Transverse colon (tissue), 4 donors: ENCODE data around the gene EPS8L3.

ENCODE experiments used
- CTCF ChIP-seq, 5 experiments: fragments of 200-600 bp in 3 of 5; fragments of 450-650 bp in 2 of 5; sonication (generic) in 3 of 5; IDR thresholded peaks; 1 replicate in 2 of 5; 2 replicates in 3 of 5; pipeline ENCODE4 v1.5.1; 2016 to 2017; ENCODE audit warnings: antibody characterized with exemption in 5 of 5, inconsistent platforms in 3 of 5, mild to moderate bottlenecking in 2 of 5, moderate library complexity in 1 of 5
- EP300 ChIP-seq: sonication (generic); formaldehyde crosslinking; IDR thresholded peaks from one replicate; pipeline ENCODE4 v1.6.1; 2017; ENCODE audit warnings: antibody characterized with exemption, low read depth
- POLR2A ChIP-seq: fragments of 450-650 bp; IDR thresholded peaks from one replicate; pipeline ENCODE4 v1.6.1; 2016; ENCODE audit warnings: antibody characterized with exemption, mild to moderate bottlenecking, moderate library complexity
- POLR2AphosphoS5 ChIP-seq, 3 donors: sonication (generic); formaldehyde crosslinking; IDR thresholded peaks; one replicate each; pipeline ENCODE4 v1.6.1; 2016; ENCODE audit warnings: antibody characterized with exemption in 3 of 3

GRCh38 chr1:109721971-109722370 lies 41.8 kb downstream of the EPS8L3 start:
- TF ChIP-seq CTCF (IDR thresholded peaks at IDR 0.05) (no peak), POLR2A (no peak), POLR2AphosphoS5 (IDR thresholded peaks at IDR 0.05) (no peak), EP300 (no peak)
